Heart right ventricle (tissue), 16 donors: ENCODE measurements around the gene PTCD2. TPM values are rescaled to one million over a fixed set of nuclear protein-coding genes. Genes with fewer than 3 reads are reported as not detected.
A peak's percentile ranks its signal among the peaks of the same experiment; 100 is the strongest.

Experiments used
- ATAC-seq, 8 donors: fragments of 200-7000 bp; cut with Tn5 transposase; one replicate each; pipeline ENCODE4 v1.9.1; 2020; ENCODE audit warnings: mild to moderate bottlenecking in 8 of 8, moderate library complexity in 8 of 8, moderate number of reproducible peaks in 1 of 8
- DNase-seq, 2 donors: peaks; one replicate each; pipeline ENCODE4 v3.0.0-alpha.2; 2020
- H3K27ac ChIP-seq, 10 donors: fragments of 200-600 bp; sonication (generic) in 2 of 10; one replicate each; pipeline versions ENCODE4 v1.5.0 to v1.8.0; 2020 to 2022; ENCODE audit warnings: mild to moderate bottlenecking in 3 of 10
- H3K27me3 ChIP-seq, 7 donors: fragments of 200-600 bp; one replicate each; pipeline ENCODE4 v1.8.0; 2021 to 2022; ENCODE audit warnings: mild to moderate bottlenecking in 2 of 7
- H3K36me3 ChIP-seq, 9 donors: fragments of 200-600 bp; sonication (generic) in 1 of 9; one replicate each; pipeline versions ENCODE4 v1.5.0 to v1.8.0; 2020 to 2022; ENCODE audit warnings: mild to moderate bottlenecking in 2 of 9
- H3K4me1 ChIP-seq, 9 donors: fragments of 200-600 bp; sonication (generic) in 1 of 9; one replicate each; pipeline versions ENCODE4 v1.5.0 to v1.8.0; 2020 to 2022; ENCODE audit warnings: mild to moderate bottlenecking in 4 of 9
- H3K4me3 ChIP-seq, 10 donors: fragments of 200-600 bp; sonication (generic) in 2 of 10; one replicate each; pipeline versions ENCODE4 v1.5.0 to v1.8.0; 2020 to 2022; ENCODE audit warnings: mild to moderate bottlenecking in 7 of 10, moderate library complexity in 2 of 10
- H3K9me3 ChIP-seq, 11 donors: fragments of 200-600 bp in 10 of 11; sonication (generic) in 2 of 11; one replicate each; pipeline versions ENCODE4 v1.5.0 to v1.8.0; 2013 to 2022; ENCODE audit warnings: mild to moderate bottlenecking in 2 of 11, control low read depth in 1 of 11, moderate library complexity in 1 of 11
- WGBS, 2 donors: extraction: QIAGEN DNeasy Blood & Tissue Kit; methylation state at CpG; one replicate each; pipeline ENCODE4 v1.1.7; 2013; ENCODE audit warnings: inconsistent platforms in 1 of 2; 5-methylcytosine and 5-hydroxymethylcytosine counted together
- intact Hi-C, 10 donors: fragments of 100-400 bp; cut with DNase I; formaldehyde crosslinking; loops; one replicate each; pipeline versions ENCODE4 v1.11.1 to v1.14.2; 2022
- polyA plus RNA-seq, 2 donors: library from polyadenylated mRNA; stranded (reverse); fragments of 200-250 nt; gene quantifications; one replicate each; pipeline ENCODE4 v1.2.3, GENCODE V29; 2013
- total RNA-seq, 10 donors: library from RNA; stranded (reverse); fragmentation: NEBNext Ultra II Directional in 3 of 10; extraction: Animal tissue kit (Norgen Biotek cat#: 25700) in 3 of 10; gene quantifications; one replicate each; pipeline versions ENCODE4 v1.2.1 to v1.2.4, GENCODE V29; 2021 to 2023
- TF ChIP-seq, protein P1 (sequence below), 9 donors: fragments of 200-600 bp; sonication (generic) in 2 of 9; IDR thresholded peaks; one replicate each; pipeline versions ENCODE4 v1.5.0 to v1.8.0; 2021 to 2022; ENCODE audit warnings: antibody characterized with exemption in 9 of 9, mild to moderate bottlenecking in 5 of 9, moderate library complexity in 1 of 9
- donor health status: Arrhythmogenic right ventricular cardiomyopathy.
- donor health status: ischemic (EF 13 %, LVEDD 7.1; RV severe dilation, severe dysfunction).
- donor health status: healthy with polysubstance abuse.
- donor health status: DM: no; HTN: yes; CAD: no.
- donor health status: DM: no; HTN: no; CAD: no.
- donor health status: ischemic (EF 25% LVEDD 6.9; RV normal size, moderate dysfunction).
- donor health status: ischemic (EF 25% LVEDD 5.7; RV mildly dilated, moderate dysfunction).
- donor health status: healthy.
- donor health status: DM: yes; HTN: yes; CAD: no.
- donor health status: Ischemic cardiomyopathy.
- donor health status: ischemic (EF 35%, LVEDD 5.7; RV mildly dilated, moderate dysfunction).
- donor health status: nonischemic (EF 11% LVEDD 7.7; RV severe dilation, severe dysfunction).
- donor health status: DM: yes; HTN: yes; CAD: no.
- donor health status: PGD.
- donor health status: ischemic (EF 29% LVEDD 5.4; RV normal size, mild dysfunction).
- donor health status: nonischemic (EF 23%, LVEDD 6.1; RV moderate dilation, normal function).

PTCD2 gene
- total and polyA plus RNA-seq, 12 donors = 1.8 to 28.9 (median 20.5) TPM

DNA sequence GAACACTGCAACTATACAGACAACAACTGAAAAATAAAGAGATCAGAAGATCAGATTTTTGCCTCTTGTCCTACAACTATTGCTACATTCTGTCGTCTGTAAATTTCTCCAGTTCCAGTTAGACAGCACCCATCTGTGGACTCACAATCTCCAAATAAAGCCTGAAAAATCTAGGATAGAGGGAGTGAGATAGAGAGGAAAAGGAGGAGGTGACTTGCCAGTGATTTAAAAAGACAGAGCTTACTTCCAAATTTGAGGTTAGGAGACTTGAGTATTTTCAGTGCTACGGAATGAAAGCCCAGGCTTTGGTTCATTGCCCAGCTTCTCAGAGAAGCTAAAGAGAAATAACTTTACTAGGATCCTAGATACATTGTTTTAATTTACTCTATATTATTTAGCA lies 63.6 kb downstream of the PTCD2 start:
- no peaks in the 10 kb centered on the region for H3K36me3 ChIP-seq
- ATAC-seq = no peak
- TF ChIP-seq, protein P1, sequence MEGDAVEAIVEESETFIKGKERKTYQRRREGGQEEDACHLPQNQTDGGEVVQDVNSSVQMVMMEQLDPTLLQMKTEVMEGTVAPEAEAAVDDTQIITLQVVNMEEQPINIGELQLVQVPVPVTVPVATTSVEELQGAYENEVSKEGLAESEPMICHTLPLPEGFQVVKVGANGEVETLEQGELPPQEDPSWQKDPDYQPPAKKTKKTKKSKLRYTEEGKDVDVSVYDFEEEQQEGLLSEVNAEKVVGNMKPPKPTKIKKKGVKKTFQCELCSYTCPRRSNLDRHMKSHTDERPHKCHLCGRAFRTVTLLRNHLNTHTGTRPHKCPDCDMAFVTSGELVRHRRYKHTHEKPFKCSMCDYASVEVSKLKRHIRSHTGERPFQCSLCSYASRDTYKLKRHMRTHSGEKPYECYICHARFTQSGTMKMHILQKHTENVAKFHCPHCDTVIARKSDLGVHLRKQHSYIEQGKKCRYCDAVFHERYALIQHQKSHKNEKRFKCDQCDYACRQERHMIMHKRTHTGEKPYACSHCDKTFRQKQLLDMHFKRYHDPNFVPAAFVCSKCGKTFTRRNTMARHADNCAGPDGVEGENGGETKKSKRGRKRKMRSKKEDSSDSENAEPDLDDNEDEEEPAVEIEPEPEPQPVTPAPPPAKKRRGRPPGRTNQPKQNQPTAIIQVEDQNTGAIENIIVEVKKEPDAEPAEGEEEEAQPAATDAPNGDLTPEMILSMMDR (IDR thresholded peaks at IDR 0.05) = no peak
- intact Hi-C loops = no loop called here
- no peak for DNase-seq
- WGBS, 2 donors = 59 to 70% methylated on average over 2 of the region's 2 CpGs
- H3K27ac ChIP-seq = peak overlapping the region in 2 of 10 donors; percentile 9 to 32
- peaks cover 0 to 58% (median 25%) of the 10 kb centered on the region in 9 donors for H3K4me1 ChIP-seq
- no peaks in the 10 kb centered on the region for H3K9me3 ChIP-seq
- H3K4me3 ChIP-seq = no peak overlapping the region
- H3K27me3 ChIP-seq = no peaks in the 10 kb centered on the region

DNA sequence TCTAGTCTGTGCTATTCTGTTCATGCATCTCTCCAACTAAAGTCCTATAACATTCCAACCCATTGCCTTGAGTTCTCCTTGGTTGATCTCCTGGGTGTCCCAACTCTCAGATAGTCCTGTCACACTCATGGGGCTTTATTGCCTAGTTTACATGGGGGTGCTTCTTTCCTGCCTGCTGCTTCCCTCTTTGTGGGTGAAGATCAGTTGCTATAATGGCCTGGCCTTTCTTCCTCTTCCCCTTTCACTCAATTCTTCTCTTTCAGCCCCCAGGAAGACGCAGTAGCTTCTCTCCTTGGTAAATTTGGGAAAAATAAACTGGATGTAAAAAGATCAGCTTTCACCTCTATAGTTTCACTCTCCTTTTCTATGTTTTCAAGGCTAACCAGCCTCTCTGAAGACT lies 66.5 kb downstream of the PTCD2 start:
- ATAC-seq = peak in 3 of 8 donors; percentile 17 to 36 (median 34)
- Histone ChIP-seq H3K9me3 (no peaks in the 10 kb centered on the region), H3K27me3 (no peaks in the 10 kb centered on the region), H3K36me3 (no peaks in the 10 kb centered on the region), H3K27ac (peak overlapping the region in 1 of 10 donors; percentile 4), H3K4me1 (peaks cover 0 to 41% (median 25%) of the 10 kb centered on the region in 9 donors), H3K4me3 (no peak overlapping the region)
- 88 to 97% methylated on average over 1 of the region's 1 CpG for WGBS, 2 donors
- intact Hi-C loops = loop anchor here in 1 of 10 donors (5.0 kb wide), 1 partner anchor 46 kb away; no protein-coding TSS in a partner anchor
- TF ChIP-seq, protein P1 (IDR thresholded peaks at IDR 0.05) = no peak
- no peak for DNase-seq

- ATAC-seq = peak in 4 of 8 donors; percentile 29 to 45 (median 40)
- DNase-seq = no peak
- Histone ChIP-seq H3K27me3 (no peaks in the 10 kb centered on the region), H3K4me1 (peaks cover 0 to 54% (median 39%) of the 10 kb centered on the region in 9 donors), H3K4me3 (no peak overlapping the region), H3K36me3 (no peaks in the 10 kb centered on the region), H3K9me3 (no peaks in the 10 kb centered on the region), H3K27ac (peak overlapping the region in 5 of 10 donors; percentile 4 to 33 (median 20))
- intact Hi-C loops = loop anchor here in 1 of 10 donors (5.0 kb wide), 1 partner anchor 44 kb away; no protein-coding TSS in a partner anchor
- WGBS, 2 donors = 26 to 48% methylated on average over 3 of the region's 3 CpGs
- TF ChIP-seq, protein P1 (IDR thresholded peaks at IDR 0.05) = no peak
These were observed 67.8 kb downstream of the PTCD2 start for GRCh38 chr5:72387985-72388384.

DNA sequence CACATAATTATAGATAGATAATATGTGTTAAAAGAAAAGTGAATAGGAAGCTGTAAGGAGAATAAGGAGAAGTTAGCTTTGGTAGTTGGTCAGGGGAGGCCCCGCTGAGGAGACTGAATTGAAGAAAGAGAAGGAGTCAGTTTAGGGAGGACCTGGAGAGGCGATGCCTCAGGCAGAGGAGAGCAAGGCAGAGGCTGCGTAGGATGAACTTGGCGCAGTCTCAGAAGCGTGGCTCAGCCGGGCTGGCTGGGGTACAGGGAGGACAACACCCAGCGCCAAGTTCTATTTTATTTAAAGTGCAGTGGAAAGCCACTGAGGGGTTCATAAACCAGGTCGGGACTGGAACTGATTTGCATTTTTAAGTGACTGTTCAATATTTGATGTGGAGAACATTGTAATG lies 68.5 kb downstream of the PTCD2 start:
- Histone ChIP-seq H3K4me1 (peaks cover 0 to 51% (median 33%) of the 10 kb centered on the region in 9 donors), H3K36me3 (no peaks in the 10 kb centered on the region), H3K27ac (peak overlapping the region in 5 of 10 donors; percentile 4 to 33 (median 20)), H3K27me3 (no peaks in the 10 kb centered on the region), H3K4me3 (no peak overlapping the region), H3K9me3 (no peaks in the 10 kb centered on the region)
- intact Hi-C loops = loop anchor here in 1 of 10 donors (5.0 kb wide), 1 partner anchor 44 kb away; no protein-coding TSS in a partner anchor
- TF ChIP-seq, protein P1 (IDR thresholded peaks at IDR 0.05) = no peak
- peak in 2 of 8 donors; percentile 56 to 68 for ATAC-seq
- WGBS, 2 donors = 87 to 92% methylated on average over 8 of the region's 8 CpGs
- no peak for DNase-seq
